ENCODE data around the gene KRT28.

The KRT28 gene

GRCh38 chr17:40772101-40772500 lies 27.7 kb downstream of the KRT28 start, which contains the start of gene KRT26:
TSS of gene KRT26 (minus strand) at chr17:40772201. CDS start at chr17:40772113, 88 bp downstream.
- no peak for TF ChIP-seq CTCF (IDR thresholded peaks at IDR 0.05; ENCODE audit: low read depth, low read length)
- DNase-seq (ENCODE audit: low read depth in 2 of 2), result no peak

GRCh38 chr17:40765657-40766056 lies 34.1 kb downstream of the KRT28 start:
- TF ChIP-seq CTCF (IDR thresholded peaks at IDR 0.05; ENCODE audit: low read depth, low read length), result no peak
- DNase-seq (ENCODE audit: low read depth in 2 of 2), result no peak
- H3K4me3 ChIP-seq (replicated peaks in 1 of 2; ENCODE audit: low read depth in 2 of 2, low read length in 2 of 2), result no peak overlapping the region

More at GRCh38 chr17:40772101-40772500, 27.7 kb downstream of the KRT28 start, which contains the start of gene KRT26:
- no peak within 1 kb of the TSS for H3K4me3 ChIP-seq (replicated peaks in 1 of 2; ENCODE audit: low read depth in 2 of 2, low read length in 2 of 2)

- TF ChIP-seq CTCF (IDR thresholded peaks at IDR 0.05; ENCODE audit: low read depth, low read length), result no peak
- H3K4me3 ChIP-seq (replicated peaks in 1 of 2; ENCODE audit: low read depth in 2 of 2, low read length in 2 of 2), result no peak overlapping the region
- DNase-seq (ENCODE audit: low read depth in 2 of 2), result no peak
Observed at GRCh38 chr17:40763752-40764151, 36.0 kb downstream of the KRT28 start.

- no peak for TF ChIP-seq CTCF (IDR thresholded peaks at IDR 0.05; ENCODE audit: low read depth, low read length)
Observed at GRCh38 chr17:40760105-40761016, 39.4 kb downstream of the KRT28 start.

GRCh38 chr17:40755231-40755630 lies 44.5 kb downstream of the KRT28 start, which contains the start of gene KRT25:
TSS of gene KRT25 (minus strand) at chr17:40755331. CDS start at chr17:40755271, 60 bp downstream.
- no peak for DNase-seq (ENCODE audit: low read depth in 2 of 2)
- TF ChIP-seq CTCF (IDR thresholded peaks at IDR 0.05; ENCODE audit: low read depth, low read length), result no peak
- no peak within 1 kb of the TSS for H3K4me3 ChIP-seq (replicated peaks in 1 of 2; ENCODE audit: low read depth in 2 of 2, low read length in 2 of 2)

More at GRCh38 chr17:40760105-40761016, 39.4 kb downstream of the KRT28 start:
- no peak overlapping the region for H3K4me3 ChIP-seq (replicated peaks in 1 of 2; ENCODE audit: low read depth in 2 of 2, low read length in 2 of 2)
- no peak for DNase-seq (ENCODE audit: low read depth in 2 of 2)

- DNase-seq (ENCODE audit: low read depth in 2 of 2), result no peak
- TF ChIP-seq CTCF (IDR thresholded peaks at IDR 0.05; ENCODE audit: low read depth, low read length), result no peak
- H3K4me3 ChIP-seq (replicated peaks in 1 of 2; ENCODE audit: low read depth in 2 of 2, low read length in 2 of 2), result no peak overlapping the region
Observed at GRCh38 chr17:40753804-40754203, 46.0 kb downstream of the KRT28 start.

All from cardiac fibroblast (primary cell).